GM12872 (cell line): ENCODE measurements around the gene PFKFB4.

ENCODE experiments used
- TF ChIP-seq, protein P1 (sequence below): IDR thresholded peaks from 3 replicates; pipeline ENCODE4 v1.5.1; 2011; ENCODE audit warnings: low read depth, mild to moderate bottlenecking, low read length, moderate library complexity; ENCODE audit not compliant: insufficient read depth

PFKFB4 gene

DNA sequence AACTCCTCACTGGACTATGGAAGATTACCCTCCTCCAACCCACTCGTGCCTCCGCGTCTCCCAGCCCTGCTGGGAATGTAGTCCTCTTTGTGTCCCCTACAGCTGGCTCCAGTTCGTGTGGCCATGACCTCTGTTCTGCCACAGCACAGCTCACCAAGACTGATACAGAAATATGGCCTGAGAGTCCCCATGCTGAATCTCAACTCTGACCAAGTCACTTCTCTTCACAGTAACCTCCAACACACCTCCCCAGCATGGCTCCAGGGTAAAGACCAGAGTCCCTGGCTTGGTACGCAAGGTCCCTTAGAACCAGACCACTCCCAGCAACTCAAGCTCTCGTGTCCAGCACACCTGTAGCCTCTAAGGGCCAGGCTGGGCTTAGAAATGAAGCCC lies 40.8 kb upstream of the PFKFB4 start:
- TF ChIP-seq, protein P1, sequence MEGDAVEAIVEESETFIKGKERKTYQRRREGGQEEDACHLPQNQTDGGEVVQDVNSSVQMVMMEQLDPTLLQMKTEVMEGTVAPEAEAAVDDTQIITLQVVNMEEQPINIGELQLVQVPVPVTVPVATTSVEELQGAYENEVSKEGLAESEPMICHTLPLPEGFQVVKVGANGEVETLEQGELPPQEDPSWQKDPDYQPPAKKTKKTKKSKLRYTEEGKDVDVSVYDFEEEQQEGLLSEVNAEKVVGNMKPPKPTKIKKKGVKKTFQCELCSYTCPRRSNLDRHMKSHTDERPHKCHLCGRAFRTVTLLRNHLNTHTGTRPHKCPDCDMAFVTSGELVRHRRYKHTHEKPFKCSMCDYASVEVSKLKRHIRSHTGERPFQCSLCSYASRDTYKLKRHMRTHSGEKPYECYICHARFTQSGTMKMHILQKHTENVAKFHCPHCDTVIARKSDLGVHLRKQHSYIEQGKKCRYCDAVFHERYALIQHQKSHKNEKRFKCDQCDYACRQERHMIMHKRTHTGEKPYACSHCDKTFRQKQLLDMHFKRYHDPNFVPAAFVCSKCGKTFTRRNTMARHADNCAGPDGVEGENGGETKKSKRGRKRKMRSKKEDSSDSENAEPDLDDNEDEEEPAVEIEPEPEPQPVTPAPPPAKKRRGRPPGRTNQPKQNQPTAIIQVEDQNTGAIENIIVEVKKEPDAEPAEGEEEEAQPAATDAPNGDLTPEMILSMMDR = no peak

DNA sequence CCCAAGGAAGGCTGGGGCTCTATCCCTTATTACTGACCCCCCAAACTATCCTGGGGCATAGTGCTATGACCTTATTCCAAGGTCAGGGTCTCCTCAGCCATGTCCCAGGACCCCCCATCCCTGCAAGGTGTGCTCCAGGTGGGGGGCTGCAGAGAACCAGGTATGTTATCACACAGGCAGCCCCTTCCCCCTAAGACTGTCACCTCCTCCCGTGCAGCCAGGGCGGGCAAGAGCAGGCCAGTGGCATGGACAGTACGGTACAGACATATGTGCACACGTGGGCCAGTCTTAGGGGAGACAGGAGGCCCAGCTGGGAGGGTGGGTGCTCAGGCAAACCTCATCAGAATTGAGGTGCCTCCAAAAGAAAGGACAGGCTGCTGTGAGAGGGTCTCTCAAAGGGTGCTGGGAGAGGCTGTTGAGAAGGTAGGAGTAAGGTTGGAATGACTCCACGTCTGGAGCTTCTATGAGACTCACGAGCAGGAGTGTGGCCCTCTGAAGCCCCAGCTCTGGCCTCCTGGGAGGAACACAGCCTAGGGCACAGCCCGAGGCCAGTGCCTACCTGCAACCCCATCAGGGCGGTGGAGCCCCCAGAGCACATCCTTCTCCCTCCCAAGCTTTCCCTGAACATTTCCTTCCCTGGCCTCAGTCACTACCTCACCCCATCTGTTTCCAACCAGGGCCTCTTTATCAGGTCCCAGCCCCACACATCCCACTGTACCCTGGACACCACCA lies 40.2 kb upstream of the PFKFB4 start:
- TF ChIP-seq, protein P1 = no peak

DNA sequence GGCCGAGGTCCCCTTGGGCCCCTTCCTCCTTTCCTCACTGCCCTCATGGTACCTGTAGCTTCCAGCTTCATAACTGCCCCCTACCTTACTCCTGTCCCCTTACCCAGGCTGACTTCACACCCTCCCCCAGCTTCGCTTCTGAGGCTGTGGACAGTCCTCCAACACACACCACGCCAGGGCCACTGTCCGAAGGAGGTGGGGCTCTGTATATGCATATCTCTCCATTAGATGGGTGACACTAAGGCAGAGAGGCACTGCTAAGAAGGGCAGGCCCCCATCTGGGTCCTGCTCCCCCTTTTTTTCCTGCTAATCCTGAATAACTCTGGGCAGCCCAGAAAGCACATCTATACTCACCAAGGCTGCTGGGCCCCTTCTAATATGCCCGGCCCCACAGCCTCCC lies 39.6 kb upstream of the PFKFB4 start:
- TF ChIP-seq, protein P1 = no peak

DNA sequence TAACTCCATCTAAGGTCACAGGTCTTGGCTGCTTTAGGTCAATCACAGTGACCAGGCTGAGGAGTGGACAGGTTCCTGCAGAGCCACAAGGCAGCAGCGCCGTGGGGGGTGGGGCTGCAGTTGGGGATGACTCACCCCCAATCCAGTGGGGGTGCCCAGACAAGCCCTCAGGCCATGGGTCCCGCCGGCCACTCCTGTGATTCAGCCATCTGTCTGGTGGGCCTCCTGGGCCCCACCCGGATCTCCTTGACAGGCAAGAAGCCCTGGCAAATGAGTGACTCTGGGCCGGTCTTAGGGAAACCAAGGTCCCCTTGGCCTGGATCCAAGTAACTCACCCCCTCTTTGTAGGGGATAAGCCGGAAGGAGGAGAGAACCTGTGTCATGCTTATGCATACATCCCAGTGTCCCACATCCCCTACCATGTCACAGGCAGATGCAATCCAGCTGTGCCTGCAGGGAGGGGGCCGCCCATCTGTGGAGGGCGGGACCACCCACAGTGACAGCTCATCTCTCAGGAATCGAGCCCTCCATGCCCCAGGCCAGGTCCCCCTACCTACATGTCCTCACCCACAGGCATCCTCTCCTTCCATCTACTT lies 39.0 kb upstream of the PFKFB4 start:
- TF ChIP-seq, protein P1 = no peak

DNA sequence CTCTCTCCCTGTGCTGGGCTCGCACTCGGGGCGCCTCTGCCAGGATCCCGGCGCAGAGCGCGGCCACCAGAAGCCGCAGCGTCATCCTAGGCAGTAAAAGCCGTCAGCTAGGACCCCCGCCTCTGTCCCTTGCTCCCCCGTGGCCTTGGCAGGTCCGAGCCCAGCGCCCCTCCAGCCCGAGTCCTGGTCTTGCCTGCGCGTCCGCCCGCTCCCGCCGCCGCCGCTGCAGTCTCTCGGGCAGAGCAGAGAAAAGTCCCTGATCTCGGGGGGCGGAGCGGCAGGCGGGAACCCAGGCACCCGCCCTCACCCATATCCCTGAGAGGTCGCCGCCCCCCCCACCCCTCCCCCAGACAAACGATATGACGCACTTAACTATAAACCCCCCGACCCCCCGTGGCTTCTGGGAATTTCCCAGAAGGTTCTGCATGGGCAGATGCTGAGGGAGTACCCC lies 38.5 kb upstream of the PFKFB4 start, which contains the start of gene COL7A1:
TSS of gene COL7A1 (minus strand) at position 255 of the 451 bp plus-strand sequence. CDS start at position 85, 170 bp downstream.
- TF ChIP-seq, protein P1 = no peak

DNA sequence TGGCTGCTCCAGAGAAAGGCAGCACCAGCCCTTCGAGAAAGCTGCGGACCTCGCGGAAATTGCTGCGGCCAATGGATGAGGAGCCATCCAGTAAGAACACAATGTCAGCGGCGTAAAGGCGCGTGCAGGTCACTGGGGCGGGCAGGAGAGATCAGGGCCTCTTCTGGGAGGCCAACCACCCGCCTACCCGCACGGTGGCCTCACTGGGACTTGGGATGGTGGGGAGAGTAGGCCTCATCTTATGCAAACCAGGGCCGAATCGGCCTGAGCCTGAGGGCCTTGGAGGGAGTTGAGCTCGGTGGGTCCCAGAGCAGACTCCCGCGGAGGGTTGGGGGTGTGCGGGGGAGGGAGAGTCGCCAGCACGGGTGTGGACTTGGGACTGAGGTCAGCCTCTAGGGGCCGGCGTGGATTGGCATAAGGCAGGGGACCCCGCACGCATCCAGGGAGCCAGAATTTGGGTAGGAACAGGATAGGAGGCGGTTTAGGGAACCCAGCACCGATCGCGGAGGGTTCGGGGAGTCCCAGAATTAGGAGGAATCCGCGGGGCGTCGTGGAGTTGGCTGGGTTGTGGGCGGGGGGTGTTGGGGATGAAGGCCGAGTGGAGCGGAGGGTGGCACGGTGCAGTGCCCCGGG lies 37.9 kb upstream of the PFKFB4 start:
- TF ChIP-seq, protein P1 = no peak

DNA sequence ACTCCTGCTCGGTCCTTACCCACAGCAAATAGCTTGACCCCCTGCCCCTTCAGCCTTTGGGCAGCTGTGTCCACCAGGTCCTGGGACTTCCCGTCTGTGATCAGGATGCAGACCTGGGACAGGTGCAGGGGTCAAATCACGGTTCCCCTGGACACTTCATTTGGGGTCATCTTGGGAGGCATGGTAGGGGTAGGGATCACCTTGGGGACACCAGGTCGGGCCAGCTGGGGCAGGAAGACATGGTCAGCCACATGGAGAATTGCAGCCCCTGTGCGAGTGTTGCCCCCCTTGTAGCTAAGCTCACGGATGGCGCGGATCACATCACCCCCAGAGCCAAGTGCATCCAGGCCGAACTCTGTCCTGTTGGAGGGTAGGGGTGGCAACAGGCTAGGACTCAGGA lies 36.7 kb upstream of the PFKFB4 start:
- TF ChIP-seq, protein P1 = no peak
